GM18517 (cell line): ENCODE measurements around the gene SLC25A51.

Source experiments
- ATAC-seq: cut with Tn5 transposase; IDR thresholded peaks from one replicate; pipeline ENCODE4 v1.9.1; 2021; ENCODE audit warnings: mild to moderate bottlenecking, moderate library complexity; ENCODE audit not compliant: unreplicated experiment

SLC25A51 gene

DNA sequence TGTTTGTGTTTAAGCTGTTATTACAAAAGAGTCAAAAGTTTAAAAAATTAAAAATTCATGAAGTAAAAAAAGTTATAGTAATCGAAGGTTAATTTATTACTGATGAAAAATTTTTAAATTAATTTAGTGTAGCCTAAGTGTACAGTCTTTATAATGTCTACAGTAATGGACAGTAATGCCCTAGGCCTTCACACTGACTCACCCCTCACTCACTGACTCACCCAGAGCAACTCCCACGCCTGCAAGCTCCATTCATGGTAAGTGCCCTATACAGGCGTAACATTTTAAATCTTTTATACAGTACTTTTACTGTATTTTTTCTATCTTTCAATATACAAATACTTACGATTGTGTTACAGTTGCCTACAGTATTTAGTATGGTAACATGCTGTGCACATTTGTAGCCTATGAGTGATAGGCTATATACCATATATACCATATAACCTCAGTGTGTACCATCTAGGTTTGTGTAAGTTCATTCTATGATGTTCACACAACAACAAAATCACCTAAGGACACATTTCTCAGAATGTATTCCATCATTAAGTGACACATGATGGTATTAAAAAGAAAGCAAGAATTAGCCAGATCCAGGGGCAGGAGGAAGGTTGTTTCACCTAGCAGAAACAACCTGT lies 63.2 kb downstream of the SLC25A51 start:
- ATAC-seq: no peak

- ATAC-seq: no peak
Observed at GRCh38 chr9:37839496-37840461, 64.1 kb downstream of the SLC25A51 start.
